Caco-2 (cell line): ENCODE data around the gene DENND1B. TPM values are rescaled to one million over a fixed set of nuclear protein-coding genes. Genes with fewer than 3 reads are reported as not detected.

ENCODE experiments used
- BruUV-seq: library from RNA; stranded (reverse); fragments of 400-500 nt; replicated peaks from 2 replicates; lab custom pipeline; 2021; lab: Mats Ljungman, UMichigan
- CTCF ChIA-PET: fragments of 300-600 bp; sonication (Branson Sonifier 250); formaldehyde crosslinking; loops from one replicate; lab custom pipeline; 2022; ENCODE audit warnings: antibody characterized with exemption; lab: Charles Lee
- POLR2A ChIA-PET: fragments of 300-600 bp; sonication (Branson Sonifier 250); formaldehyde crosslinking; loops from one replicate; lab custom pipeline; 2022; ENCODE audit warnings: antibody characterized with exemption; lab: Charles Lee
- DNase-seq, 2 experiments: peaks; one replicate each; pipeline versions ENCODE4 v3.0.0 to v3.0.0-alpha.2; 2020 to 2022
- H3K27me3 ChIP-seq: replicated peaks from 2 replicates; pipeline ENCODE4 v1.6.0; 2011; ENCODE audit warnings: low read length; ENCODE audit not compliant: control insufficient read depth, insufficient read depth
- H3K36me3 ChIP-seq: 2 replicates; pipeline ENCODE4 v1.5.1; 2011; ENCODE audit warnings: low read length; ENCODE audit not compliant: control insufficient read depth, insufficient read depth
- H3K4me1 ChIP-seq: fragments of 250-450 bp; sonication (Bioruptor Pico); 2 replicates; pipeline ENCODE4 v1.5.1; 2020; ENCODE audit warnings: mild to moderate bottlenecking
- H3K4me3 ChIP-seq: 2 replicates; pipeline ENCODE4 v1.5.1; 2011; ENCODE audit warnings: low read depth, mild to moderate bottlenecking, control low read depth, low read length
- H3K9me3 ChIP-seq: fragments of 250-450 bp; sonication (Bioruptor Pico); 2 replicates; pipeline ENCODE4 v1.5.1; 2020; ENCODE audit warnings: mild to moderate bottlenecking, moderate library complexity
- H3K27ac Mint-ChIP-seq: one replicate; pipeline ENCODE4 v1.8.0; 2022; ENCODE audit warnings: mixed read lengths; ENCODE audit not compliant: unreplicated experiment
- H3K27me3 Mint-ChIP-seq: one replicate; pipeline ENCODE4 v1.8.0; 2022; ENCODE audit warnings: mixed read lengths; ENCODE audit not compliant: insufficient read depth, unreplicated experiment
- H3K36me3 Mint-ChIP-seq: one replicate; pipeline ENCODE4 v1.8.0; 2022; ENCODE audit warnings: mild to moderate bottlenecking, mixed read lengths; ENCODE audit not compliant: insufficient read depth, unreplicated experiment
- H3K4me1 Mint-ChIP-seq: one replicate; pipeline ENCODE4 v1.8.0; 2022; ENCODE audit warnings: low read depth, mixed read lengths; ENCODE audit not compliant: unreplicated experiment
- H3K4me3 Mint-ChIP-seq: one replicate; pipeline ENCODE4 v1.8.0; 2022; ENCODE audit warnings: mild to moderate bottlenecking, moderate library complexity, mixed read lengths; ENCODE audit not compliant: unreplicated experiment
- H3K9me3 Mint-ChIP-seq: one replicate; pipeline ENCODE4 v1.8.0; 2022; ENCODE audit warnings: mixed read lengths; ENCODE audit not compliant: unreplicated experiment
- CTCF ChIP-seq, 2 experiments: fragments of 200-600 bp in 1 of 2; IDR thresholded peaks; 1 replicate in 1 of 2; 2 replicates in 1 of 2; pipeline versions ENCODE4 v1.5.1 to v1.8.0; 2011 to 2022; ENCODE audit warnings: antibody characterized with exemption in 1 of 2, control low read depth in 1 of 2, inconsistent platforms in 1 of 2, low read depth in 1 of 2, low read length in 1 of 2, mild to moderate bottlenecking in 1 of 2, moderate library complexity in 1 of 2; ENCODE audit not compliant: insufficient read depth in 1 of 2, severe bottlenecking in 1 of 2, unreplicated experiment in 1 of 2
- intact Hi-C: fragments of 100-400 bp; cut with micrococcal nuclease; formaldehyde crosslinking; loops from one replicate; pipeline ENCODE4 v1.10.0; 2022; ENCODE audit not compliant: unreplicated experiment
- total RNA-seq: library from RNA; stranded (reverse); gene quantifications from 2 replicates; pipeline ENCODE4 v1.2.3, GENCODE V29; 2022

Gene DENND1B
- total RNA-seq, 1 experiment from 2014 or later, result 9.6 TPM

GRCh38 chr1:197675583-197676208 lies 99.6 kb downstream of the DENND1B start:
- no peaks in the 10 kb centered on the region for H3K27me3 Mint-ChIP-seq
- Histone ChIP-seq H3K4me1 (no peaks in the 10 kb centered on the region), H3K36me3 (no peaks in the 10 kb centered on the region), H3K27me3 (no peaks in the 10 kb centered on the region), H3K9me3 (no peaks in the 10 kb centered on the region), H3K4me3 (no peak overlapping the region)
- ChIA-PET CTCF (no interaction called here), POLR2A (no interaction called here)
- H3K9me3 Mint-ChIP-seq, result no peaks in the 10 kb centered on the region
- H3K4me1 Mint-ChIP-seq, result no peaks in the 10 kb centered on the region
- no TSS peak for BruUV-seq
- TF ChIP-seq CTCF (IDR thresholded peaks at IDR 0.05; ENCODE audit: insufficient read depth in 1 of 2, low read depth in 1 of 2, low read length in 1 of 2, severe bottlenecking in 1 of 2, unreplicated experiment in 1 of 2), result no peak
- DNase-seq, result no peak
- H3K27ac Mint-ChIP-seq, result no peak overlapping the region
- H3K4me3 Mint-ChIP-seq, result peak overlapping the region; percentile 47
- no peaks in the 10 kb centered on the region for H3K36me3 Mint-ChIP-seq
- intact Hi-C loops, result loop anchor here (5.0 kb wide), 1 partner anchor 192 kb away; no protein-coding TSS in a partner anchor

GRCh38 chr1:197674286-197674685 lies 101.0 kb downstream of the DENND1B start:
- Mint-ChIP-seq H3K4me1 (no peaks in the 10 kb centered on the region), H3K4me3 (no peak overlapping the region), H3K36me3 (no peaks in the 10 kb centered on the region), H3K9me3 (no peaks in the 10 kb centered on the region), H3K27me3 (no peaks in the 10 kb centered on the region), H3K27ac (no peak overlapping the region)
- H3K9me3 ChIP-seq, result no peaks in the 10 kb centered on the region
- POLR2A ChIA-PET, result no interaction called here
- no TSS peak for BruUV-seq
- H3K4me3 ChIP-seq, result no peak overlapping the region
- no peak for DNase-seq
- H3K4me1 ChIP-seq, result no peaks in the 10 kb centered on the region
- CTCF ChIA-PET, result interaction anchor here (0.6 kb wide), 1 partner anchor 19 kb away, joined by 3 read pairs; no protein-coding TSS in a partner anchor
- no peaks in the 10 kb centered on the region for H3K36me3 ChIP-seq
- intact Hi-C loops, result no loop called here
- H3K27me3 ChIP-seq, result no peaks in the 10 kb centered on the region
- no peak for TF ChIP-seq CTCF (IDR thresholded peaks at IDR 0.05; ENCODE audit: insufficient read depth in 1 of 2, low read depth in 1 of 2, low read length in 1 of 2, severe bottlenecking in 1 of 2, unreplicated experiment in 1 of 2)

GRCh38 chr1:197673292-197673691 lies 102.0 kb downstream of the DENND1B start:
- Histone ChIP-seq H3K9me3 (no peaks in the 10 kb centered on the region), H3K4me1 (no peaks in the 10 kb centered on the region), H3K4me3 (no peak overlapping the region), H3K36me3 (no peaks in the 10 kb centered on the region), H3K27me3 (no peaks in the 10 kb centered on the region)
- BruUV-seq, result no TSS peak
- Mint-ChIP-seq H3K4me1 (no peaks in the 10 kb centered on the region), H3K27ac (no peak overlapping the region), H3K4me3 (no peak overlapping the region), H3K36me3 (no peaks in the 10 kb centered on the region), H3K27me3 (no peaks in the 10 kb centered on the region), H3K9me3 (no peaks in the 10 kb centered on the region)
- no peak for DNase-seq
- intact Hi-C loops, result no loop called here
- CTCF ChIA-PET, result no interaction called here
- POLR2A ChIA-PET, result no interaction called here
- TF ChIP-seq CTCF (IDR thresholded peaks at IDR 0.05; ENCODE audit: insufficient read depth in 1 of 2, low read depth in 1 of 2, low read length in 1 of 2, severe bottlenecking in 1 of 2, unreplicated experiment in 1 of 2), result no peak
